MCF 10A (cell line): ENCODE measurements around the gene TSR1. TPM values are rescaled to one million over a fixed set of nuclear protein-coding genes. Genes with fewer than 3 reads are reported as not detected.

ENCODE experiments used
- BruUV-seq: library from RNA; stranded (reverse); fragments of 400-500 nt; replicated peaks from 2 replicates; lab custom pipeline; 2021; lab: Mats Ljungman, UMichigan
- CTCF ChIA-PET: fragments of 300-600 bp; sonication (Branson Sonifier 250); formaldehyde crosslinking; extraction: SDS; loops from one replicate; lab custom pipeline; 2021; ENCODE audit warnings: antibody characterized with exemption, inconsistent platforms; lab: Yijun Ruan, JAX
- POLR2A ChIA-PET: fragments of 300-600, 350-650 bp; sonication (Branson Sonifier 250); formaldehyde crosslinking; extraction: SDS; loops from one replicate; lab custom pipeline; 2020; ENCODE audit warnings: antibody characterized with exemption, inconsistent platforms; lab: Yijun Ruan, JAX
- DNase-seq: peaks from one replicate; pipeline ENCODE4 v3.0.0-alpha.2; 2018; ENCODE audit not compliant: unreplicated experiment
- H3K27ac Mint-ChIP-seq: one replicate; pipeline ENCODE4 v1.8.0; 2022; ENCODE audit warnings: mild to moderate bottlenecking, low read depth, mixed read lengths; ENCODE audit not compliant: unreplicated experiment
- H3K27me3 Mint-ChIP-seq: one replicate; pipeline ENCODE4 v1.8.0; 2022; ENCODE audit warnings: mixed read lengths; ENCODE audit not compliant: insufficient read depth, unreplicated experiment
- H3K36me3 Mint-ChIP-seq: one replicate; pipeline ENCODE4 v1.8.0; 2022; ENCODE audit warnings: mild to moderate bottlenecking, moderate library complexity, mixed read lengths; ENCODE audit not compliant: insufficient read depth, unreplicated experiment
- H3K4me1 Mint-ChIP-seq: one replicate; pipeline ENCODE4 v1.8.0; 2022; ENCODE audit warnings: mixed read lengths; ENCODE audit not compliant: insufficient read depth, unreplicated experiment
- H3K4me3 Mint-ChIP-seq: one replicate; pipeline ENCODE4 v1.8.0; 2022; ENCODE audit warnings: mild to moderate bottlenecking, moderate library complexity, mixed read lengths; ENCODE audit not compliant: unreplicated experiment
- H3K9me3 Mint-ChIP-seq: one replicate; pipeline ENCODE4 v1.8.0; 2022; ENCODE audit warnings: mixed read lengths; ENCODE audit not compliant: unreplicated experiment
- CTCF ChIP-seq: fragments of 200-600 bp; IDR thresholded peaks from one replicate; pipeline ENCODE4 v1.8.0; 2022; ENCODE audit warnings: antibody characterized with exemption, mild to moderate bottlenecking; ENCODE audit not compliant: unreplicated experiment
- intact Hi-C: fragments of 100-400 bp; cut with micrococcal nuclease; formaldehyde crosslinking; loops from 2 replicates; pipeline ENCODE4 v1.14.1; 2022
- total RNA-seq: library from RNA; stranded (reverse); gene quantifications from 2 replicates; pipeline ENCODE4 v1.2.3, GENCODE V29; 2022

TSR1 gene
- total RNA-seq, 1 experiment from 2014 or later = 61.5 TPM

- Mint-ChIP-seq H3K27ac (no peak overlapping the region), H3K9me3 (no peaks in the 10 kb centered on the region), H3K4me1 (peaks cover 17% of the 10 kb centered on the region), H3K36me3 (peaks cover 39% of the 10 kb centered on the region), H3K27me3 (no peaks in the 10 kb centered on the region), H3K4me3 (no peak overlapping the region)
- POLR2A ChIA-PET = interaction anchor here (1.0 kb wide), 1 partner anchor 20 kb away, joined by 4 read pairs; no protein-coding TSS in a partner anchor
- intact Hi-C loops = no loop called here
- CTCF ChIA-PET = interaction anchor here (0.6 to 4.0 kb wide), 4 partner anchors 10 to 1348 kb away, joined by 3 to 22 read pairs (median 6); no protein-coding TSS in a partner anchor
- DNase-seq = no peak
- BruUV-seq = no TSS peak
- TF ChIP-seq CTCF = no peak
Observed at GRCh38 chr17:2362881-2363280, 26.6 kb upstream of the TSR1 start.

- intact Hi-C loops = no loop called here
- POLR2A ChIA-PET = interaction anchor here (5.2 kb wide), 1 partner anchor 26 kb away, joined by 31 read pairs; the partner anchor contains the start of gene TSR1
- Mint-ChIP-seq H3K9me3 (no peaks in the 10 kb centered on the region), H3K36me3 (peaks cover 35% of the 10 kb centered on the region), H3K4me3 (no peak overlapping the region), H3K27me3 (no peaks in the 10 kb centered on the region), H3K4me1 (peaks cover 17% of the 10 kb centered on the region), H3K27ac (no peak overlapping the region)
- CTCF ChIA-PET = interaction anchor here (0.6 to 4.0 kb wide), 3 partner anchors 9 to 166 kb away, joined by 3 to 22 read pairs (median 4); no protein-coding TSS in a partner anchor
- no peak for TF ChIP-seq CTCF
- no peak for DNase-seq
- BruUV-seq = no TSS peak
Observed at GRCh38 chr17:2362416-2362815, 26.2 kb upstream of the TSR1 start.

GRCh38 chr17:2362016-2362415, 25.8 kb upstream of the TSR1 start:
- H3K9me3 Mint-ChIP-seq = no peaks in the 10 kb centered on the region
- no peak overlapping the region for H3K27ac Mint-ChIP-seq
- H3K4me3 Mint-ChIP-seq = no peak overlapping the region
- no peak for DNase-seq
- no TSS peak for BruUV-seq
- H3K27me3 Mint-ChIP-seq = no peaks in the 10 kb centered on the region
- intact Hi-C loops = no loop called here
- H3K36me3 Mint-ChIP-seq = peaks cover 31% of the 10 kb centered on the region
- peaks cover 17% of the 10 kb centered on the region for H3K4me1 Mint-ChIP-seq
- TF ChIP-seq CTCF = no peak
- ChIA-PET CTCF (interaction anchor here (1.1 to 4.0 kb wide), 2 partner anchors 9 to 54 kb away, joined by 3 to 22 read pairs; no protein-coding TSS in a partner anchor), POLR2A (interaction anchor here (3.1 to 5.2 kb wide), 2 partner anchors 21 to 26 kb away, joined by 10 to 31 read pairs; partner anchors contain the start of gene TSR1)

- Mint-ChIP-seq H3K9me3 (no peaks in the 10 kb centered on the region), H3K36me3 (peaks cover 23% of the 10 kb centered on the region), H3K27me3 (no peaks in the 10 kb centered on the region), H3K4me1 (peaks cover 17% of the 10 kb centered on the region), H3K4me3 (no peak overlapping the region), H3K27ac (peak overlapping the region; percentile 84)
- no peak for DNase-seq
- no peak for TF ChIP-seq CTCF
- intact Hi-C loops = no loop called here
- POLR2A ChIA-PET = interaction anchor here (0.6 to 5.2 kb wide), 5 partner anchors 22 to 63 kb away, joined by 3 to 31 read pairs (median 7); partner anchors contain the start of gene TSR1
- CTCF ChIA-PET = interaction anchor here (0.6 to 4.0 kb wide), 7 partner anchors 8 to 258 kb away, joined by 3 to 22 read pairs (median 6); no protein-coding TSS in a partner anchor
- no TSS peak for BruUV-seq
Observed at GRCh38 chr17:2361010-2361760, 24.9 kb upstream of the TSR1 start.
